GM23338 (cell line): ENCODE measurements around the gene TMEM141. TPM values are rescaled to one million over a fixed set of nuclear protein-coding genes. Genes with fewer than 3 reads are reported as not detected.

Experiments used
- ATAC-seq: fragments of 200-7000 bp; cut with Tn5 transposase; 3 replicates; pipeline ENCODE4 v1.9.1; 2020
- DNase-seq: peaks from one replicate; pipeline ENCODE4 v3.0.0-alpha.2; 2015; ENCODE audit warnings: low spot score
- H2AFZ ChIP-seq: fragments of 200-600 bp; sonication (generic); 2 replicates; pipeline ENCODE4 v1.8.0; 2016; ENCODE audit warnings: antibody characterized with exemption, mild to moderate bottlenecking, moderate library complexity
- H3F3A ChIP-seq: fragments of 200-600 bp; sonication (generic); replicated peaks from 2 replicates; pipeline ENCODE4 v1.8.0; 2017; ENCODE audit warnings: antibody characterized with exemption, mixed run types, low read depth
- H3K27ac ChIP-seq: fragments of 200-600 bp; sonication (generic); 2 replicates; pipeline ENCODE4 v1.6.1; 2016; ENCODE audit warnings: low read depth
- H3K27me3 ChIP-seq: fragments of 200-600 bp; sonication (generic); 2 replicates; pipeline ENCODE4 v1.8.0; 2016; ENCODE audit warnings: mild to moderate bottlenecking, mixed run types, moderate library complexity; ENCODE audit not compliant: insufficient read depth
- H3K36me3 ChIP-seq: fragments of 200-600 bp; sonication (generic); 2 replicates; pipeline ENCODE4 v1.8.0; 2016; ENCODE audit warnings: mild to moderate bottlenecking; ENCODE audit not compliant: insufficient read depth
- H3K4me1 ChIP-seq: fragments of 200-600 bp; sonication (generic); 2 replicates; pipeline ENCODE4 v1.8.0; 2016; ENCODE audit warnings: mild to moderate bottlenecking, moderate library complexity; ENCODE audit not compliant: insufficient read depth
- H3K4me2 ChIP-seq: fragments of 200-600 bp; sonication (generic); 2 replicates; pipeline ENCODE4 v1.7.1; 2017; ENCODE audit warnings: mixed run types
- H3K4me3 ChIP-seq: fragments of 200-600 bp; sonication (generic); 2 replicates; pipeline ENCODE4 v1.6.1; 2016; ENCODE audit warnings: mixed run types
- H3K79me2 ChIP-seq: fragments of 200-600 bp; sonication (generic); replicated peaks from 2 replicates; pipeline ENCODE4 v1.8.0; 2017; ENCODE audit warnings: mild to moderate bottlenecking; ENCODE audit not compliant: insufficient read depth
- H3K9me2 ChIP-seq: fragments of 200-600 bp; sonication (generic); 2 replicates; pipeline ENCODE4 v1.8.0; 2017; ENCODE audit not compliant: insufficient read depth
- H4K20me1 ChIP-seq: fragments of 200-600 bp; sonication (generic); replicated peaks from 2 replicates; pipeline ENCODE4 v1.8.0; 2017; ENCODE audit warnings: mild to moderate bottlenecking; ENCODE audit not compliant: insufficient read depth
- H3K27ac Mint-ChIP-seq: 2 replicates; pipeline ENCODE4 v1.8.0; 2020; ENCODE audit warnings: inconsistent platforms, mild to moderate bottlenecking, moderate library complexity, mixed read lengths
- H3K27me3 Mint-ChIP-seq: 3 replicates; pipeline ENCODE4 v1.8.0; 2022; ENCODE audit warnings: low read depth, mild to moderate bottlenecking, moderate library complexity, mixed read lengths, inconsistent platforms; ENCODE audit not compliant: insufficient read depth, poor library complexity
- H3K36me3 Mint-ChIP-seq: 3 replicates; pipeline ENCODE4 v1.8.0; 2021; ENCODE audit warnings: low read depth, mild to moderate bottlenecking, inconsistent platforms, moderate library complexity, mixed read lengths
- H3K4me1 Mint-ChIP-seq: 3 replicates; pipeline ENCODE4 v1.8.0; 2020; ENCODE audit warnings: mild to moderate bottlenecking, inconsistent platforms, mixed read lengths
- H3K4me3 Mint-ChIP-seq: 3 replicates; pipeline ENCODE4 v1.8.0; 2021; ENCODE audit warnings: moderate library complexity, mild to moderate bottlenecking, inconsistent platforms, mixed read lengths
- H3K9me3 Mint-ChIP-seq: 3 replicates; pipeline ENCODE4 v1.8.0; 2020; ENCODE audit warnings: moderate library complexity, mild to moderate bottlenecking, inconsistent platforms, mixed read lengths
- CREB1 ChIP-seq: fragments of 250-450 bp; sonication (Bioruptor Pico); IDR thresholded peaks from 2 replicates; pipeline ENCODE4 v1.5.0; 2020; ENCODE audit warnings: low read depth, mild to moderate bottlenecking, moderate library complexity
- CTCF ChIP-seq, 2 experiments: fragments of 200-600 bp in 1 of 2; sonication (generic) in 1 of 2; conservative IDR thresholded peaks; 2 replicates each; pipeline versions ENCODE4 v1.5.1 to v1.6.1; 2016 to 2017; ENCODE audit warnings: antibody characterized with exemption in 2 of 2, low read depth in 2 of 2, mild to moderate bottlenecking in 2 of 2, moderate library complexity in 1 of 2
- ETS1 ChIP-seq: IDR thresholded peaks from 2 replicates; pipeline ENCODE4 v1.6.1; 2016; ENCODE audit warnings: antibody characterized with exemption
- EZH2phosphoT487 ChIP-seq: fragments of 200-600 bp; sonication (generic); IDR thresholded peaks from one replicate; pipeline ENCODE4 v1.8.1; 2018; ENCODE audit warnings: antibody characterized with exemption; ENCODE audit not compliant: unreplicated experiment
- JUNB ChIP-seq: IDR thresholded peaks from one replicate; pipeline ENCODE4 v1.6.1; 2016; ENCODE audit warnings: antibody characterized with exemption; ENCODE audit not compliant: unreplicated experiment
- NANOG ChIP-seq: IDR thresholded peaks from 2 replicates; pipeline ENCODE4 v1.6.1; 2016; ENCODE audit warnings: antibody characterized with exemption, borderline replicate concordance
- POLR2AphosphoS5 ChIP-seq: IDR thresholded peaks from 2 replicates; pipeline ENCODE4 v1.6.1; 2016; ENCODE audit warnings: antibody characterized with exemption, low read depth
- STAT1 ChIP-seq: IDR thresholded peaks from one replicate; pipeline ENCODE4 v1.6.1; 2016; ENCODE audit warnings: antibody characterized with exemption; ENCODE audit not compliant: unreplicated experiment
- ZNF114 ChIP-seq: fragments of 250-450 bp; sonication (Bioruptor Pico); IDR thresholded peaks from 2 replicates; pipeline ENCODE4 v1.5.0; 2020; ENCODE audit warnings: mild to moderate bottlenecking, moderate library complexity
- ZNF331 ChIP-seq: fragments of 250-450 bp; sonication (Bioruptor Pico); IDR thresholded peaks from 2 replicates; pipeline ENCODE4 v1.5.0; 2020; ENCODE audit warnings: low read depth, mild to moderate bottlenecking, moderate library complexity
- ZNF462 ChIP-seq: fragments of 250-450 bp; sonication (Bioruptor Pico); IDR thresholded peaks from 2 replicates; pipeline ENCODE4 v1.5.0; 2020; ENCODE audit warnings: mild to moderate bottlenecking, moderate library complexity
- polyA plus RNA-seq: library from polyadenylated mRNA; unstranded; fragments of >200 nt; fragmentation: Nextera tagmentation; extraction: Ambion mirVana; gene quantifications from 2 replicates; pipeline ENCODE4 v1.2.1, GENCODE V29; 2016
- total RNA-seq: library from RNA; depleted of rRNA; stranded (reverse); fragments of >200 nt; shearing (Covaris generic); gene quantifications from 2 replicates; pipeline ENCODE4 v1.2.3, GENCODE V29; 2014

Gene TMEM141
- total and polyA plus RNA-seq, 2 experiments from 2014 or later, result 71.4 to 90.5 TPM

- TF ChIP-seq ETS1, result no peak
Observed at GRCh38 chr9:136757328-136757727, 33.8 kb upstream of the TMEM141 start (continued).

GRCh38 chr9:136757751-136758140, 33.4 kb upstream of the TMEM141 start:
- Histone ChIP-seq H3F3A (0 out of 2 replicates have a peak, but pooled peaks cover 2% of the 10 kb centered on the region), H3K36me3 (no peaks in the 10 kb centered on the region), H3K27ac (no peak overlapping the region), H4K20me1 (no peaks in the 10 kb centered on the region), H2AFZ (no peak overlapping the region), H3K4me3 (no peak overlapping the region), H3K4me1 (no peaks in the 10 kb centered on the region), H3K79me2 (no peaks in the 10 kb centered on the region), H3K4me2 (no peak overlapping the region), H3K27me3 (no peaks in the 10 kb centered on the region), H3K9me2 (no peaks in the 10 kb centered on the region)
- DNase-seq, result no peak
- TF ChIP-seq STAT1, result no peak
- ATAC-seq, result no peak
- peaks cover 11% of the 10 kb centered on the region for H3K27me3 Mint-ChIP-seq
- H3K9me3 Mint-ChIP-seq, result peaks cover 13% of the 10 kb centered on the region
- H3K4me1 Mint-ChIP-seq, result peaks cover 11% of the 10 kb centered on the region
- H3K4me3 Mint-ChIP-seq, result no peak overlapping the region
- H3K27ac Mint-ChIP-seq, result no peak overlapping the region
- no peaks in the 10 kb centered on the region for H3K36me3 Mint-ChIP-seq

GRCh38 chr9:136759001-136759400, 32.1 kb upstream of the TMEM141 start:
- Histone ChIP-seq H3K79me2 (no peaks in the 10 kb centered on the region), H3K9me2 (no peaks in the 10 kb centered on the region), H3K36me3 (no peaks in the 10 kb centered on the region), H4K20me1 (no peaks in the 10 kb centered on the region), H3F3A (0 out of 2 replicates have a peak, but pooled peaks cover 5% of the 10 kb centered on the region), H3K4me3 (no peak overlapping the region), H2AFZ (no peak overlapping the region), H3K4me2 (no peak overlapping the region), H3K4me1 (no peaks in the 10 kb centered on the region), H3K27ac (no peak overlapping the region), H3K27me3 (no peaks in the 10 kb centered on the region)
- Mint-ChIP-seq H3K27me3 (peaks cover 11% of the 10 kb centered on the region), H3K36me3 (no peaks in the 10 kb centered on the region), H3K9me3 (peaks cover 12% of the 10 kb centered on the region), H3K4me1 (peaks cover 13% of the 10 kb centered on the region), H3K4me3 (no peak overlapping the region), H3K27ac (no peak overlapping the region)
- ATAC-seq, result no peak
- DNase-seq, result no peak
- no peak for TF ChIP-seq CREB1 (CRISPR knock-in tag)
- TF ChIP-seq POLR2AphosphoS5, result no peak
- TF ChIP-seq ETS1, result no peak
- no peak for TF ChIP-seq JUNB
- TF ChIP-seq ZNF114 (CRISPR knock-in tag), result no peak
- no peak for TF ChIP-seq ZNF462 (CRISPR knock-in tag)
- TF ChIP-seq CTCF (conservative IDR thresholded peaks at IDR 0.05; ENCODE audit: low read depth in 2 of 2), result no peak
- TF ChIP-seq NANOG, result no peak
- no peak for TF ChIP-seq EZH2phosphoT487
- no peak for TF ChIP-seq ZNF331 (CRISPR knock-in tag)
- TF ChIP-seq STAT1, result no peak
